Pericardium fibroblast (primary cell): Measurements from ENCODE around the gene ASCC1. TPM values are rescaled to one million over a fixed set of nuclear protein-coding genes. Genes with fewer than 3 reads are reported as not detected.

Source experiments
- total RNA-seq: library from RNA; depleted of rRNA; stranded (reverse); fragments of >200 nt; gene quantifications from 2 replicates; pipeline ENCODE4 v1.2.3, GENCODE V29; 2015

The ASCC1 gene, protein sequence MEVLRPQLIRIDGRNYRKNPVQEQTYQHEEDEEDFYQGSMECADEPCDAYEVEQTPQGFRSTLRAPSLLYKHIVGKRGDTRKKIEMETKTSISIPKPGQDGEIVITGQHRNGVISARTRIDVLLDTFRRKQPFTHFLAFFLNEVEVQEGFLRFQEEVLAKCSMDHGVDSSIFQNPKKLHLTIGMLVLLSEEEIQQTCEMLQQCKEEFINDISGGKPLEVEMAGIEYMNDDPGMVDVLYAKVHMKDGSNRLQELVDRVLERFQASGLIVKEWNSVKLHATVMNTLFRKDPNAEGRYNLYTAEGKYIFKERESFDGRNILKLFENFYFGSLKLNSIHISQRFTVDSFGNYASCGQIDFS
- total RNA-seq = 23.8 and 33.6 TPM in 2 replicates

GRCh38 chr10:72215611-72216549, at the start of gene ASCC1, which contains the start of gene ANAPC16:
TSS of gene ASCC1 (minus strand) at chr10:72216276. CDS start at chr10:72213298, 2,978 bp downstream.
TSS of gene ANAPC16 (plus strand) at chr10:72216012. CDS start at chr10:72223915, 7,903 bp downstream.

GRCh38 chr10:72087969-72088888, 127.8 kb downstream of the ASCC1 start, which contains the start of gene SPOCK2:
TSS of gene SPOCK2 (minus strand) at chr10:72088551. CDS start at chr10:72088328, 223 bp downstream.

Other genes with a start within 250 kb of the ASCC1 start
- gene SPOCK2, start 127.7 kb downstream of the ASCC1 start, total RNA-seq = under 0.01 and 0.26 TPM in 2 replicates
- 53.0 and 70.2 TPM in 2 replicates for gene ANAPC16, start 264 bp downstream of the ASCC1 start, total RNA-seq
- 427 and 480 TPM in 2 replicates for gene DDIT4, start 57.6 kb upstream of the ASCC1 start, total RNA-seq
- 22.9 and 25.2 TPM in 2 replicates for gene DNAJB12, start 138.6 kb upstream of the ASCC1 start, total RNA-seq